DMS 273 treated with DMSO at 0.1 percent for 48 hours (cell line): ENCODE measurements around the gene MYCBPAP.

Experiments
- DNase-seq: peaks from one replicate; lab custom pipeline; 2025; lab: John Stamatoyannopoulos, UW

The MYCBPAP gene

DNA sequence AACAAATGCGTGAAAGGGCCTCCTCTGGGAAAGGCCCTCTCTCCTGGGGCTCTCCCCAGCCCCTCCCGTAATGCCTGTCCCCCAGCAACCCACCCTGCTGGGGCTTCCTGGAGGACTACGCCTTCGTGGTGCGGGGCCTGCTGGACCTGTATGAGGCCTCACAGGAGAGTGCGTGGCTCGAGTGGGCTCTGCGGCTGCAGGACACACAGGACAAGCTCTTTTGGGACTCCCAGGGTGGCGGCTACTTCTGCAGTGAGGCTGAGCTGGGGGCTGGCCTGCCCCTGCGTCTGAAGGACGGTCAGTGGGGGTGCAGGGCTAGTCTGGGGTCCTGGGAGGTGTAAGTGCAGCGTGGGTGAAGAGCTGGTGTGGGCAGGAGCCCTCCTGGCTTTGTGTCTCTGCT, 43.6 kb downstream of the MYCBPAP start:
- no peak for DNase-seq

DNA sequence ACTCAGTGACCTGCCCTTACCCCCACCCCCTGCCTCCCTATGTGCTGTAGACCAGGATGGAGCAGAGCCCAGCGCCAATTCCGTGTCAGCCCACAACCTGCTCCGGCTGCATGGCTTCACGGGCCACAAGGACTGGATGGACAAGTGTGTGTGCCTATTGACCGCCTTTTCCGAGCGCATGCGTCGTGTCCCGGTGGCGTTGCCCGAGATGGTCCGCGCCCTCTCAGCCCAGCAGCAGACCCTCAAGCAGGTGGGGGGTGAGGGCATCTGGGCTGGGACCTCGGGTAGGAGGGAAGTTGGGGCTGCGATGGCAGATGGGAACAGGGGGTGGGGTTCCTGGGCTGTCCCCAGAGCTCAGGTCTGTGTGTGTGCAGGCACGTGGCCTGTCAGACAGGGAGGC, 46.0 kb downstream of the MYCBPAP start:
- DNase-seq, result no peak

DNA sequence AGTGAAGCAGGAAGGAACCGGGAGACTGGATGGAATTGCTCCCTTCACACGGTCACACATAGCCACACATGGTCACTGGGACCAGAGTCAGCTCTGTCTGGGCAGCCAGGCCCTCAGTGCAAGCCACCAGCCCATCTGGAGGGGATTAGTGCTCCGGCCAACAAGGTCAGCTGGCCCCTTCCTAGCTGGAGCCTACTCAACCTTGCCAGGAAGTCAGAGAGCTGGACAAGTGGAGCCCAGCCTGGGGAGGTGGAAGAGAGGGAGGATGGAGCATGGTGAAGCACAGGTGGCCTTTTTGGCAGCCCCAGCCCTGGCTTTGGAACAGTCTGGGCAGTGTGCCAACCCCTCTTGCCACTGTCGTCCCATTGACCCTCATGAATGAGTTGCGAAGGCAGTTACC, 48.6 kb downstream of the MYCBPAP start:
- peak; percentile 57 for DNase-seq

DNA sequence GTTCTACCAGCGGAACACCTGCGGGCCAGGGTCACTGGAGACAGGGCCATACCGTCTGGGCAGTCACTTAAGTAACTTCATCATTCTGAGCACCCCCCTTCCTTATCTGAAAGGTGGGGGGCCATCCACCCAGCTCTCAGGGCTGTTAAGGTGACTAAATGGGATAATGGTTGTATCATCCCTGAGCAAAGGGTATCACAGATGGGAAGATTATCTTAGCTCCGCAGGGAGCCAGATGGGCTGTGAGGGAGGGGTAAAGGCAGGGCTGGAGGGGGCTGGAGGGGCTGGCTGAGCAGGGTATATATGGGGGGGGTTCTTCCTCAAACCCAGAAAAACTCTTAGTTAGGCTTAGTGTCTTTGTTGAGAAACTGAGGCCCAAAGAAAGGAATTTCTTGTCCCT, 49.4 kb downstream of the MYCBPAP start:
- DNase-seq, result peak; percentile 14

DNA sequence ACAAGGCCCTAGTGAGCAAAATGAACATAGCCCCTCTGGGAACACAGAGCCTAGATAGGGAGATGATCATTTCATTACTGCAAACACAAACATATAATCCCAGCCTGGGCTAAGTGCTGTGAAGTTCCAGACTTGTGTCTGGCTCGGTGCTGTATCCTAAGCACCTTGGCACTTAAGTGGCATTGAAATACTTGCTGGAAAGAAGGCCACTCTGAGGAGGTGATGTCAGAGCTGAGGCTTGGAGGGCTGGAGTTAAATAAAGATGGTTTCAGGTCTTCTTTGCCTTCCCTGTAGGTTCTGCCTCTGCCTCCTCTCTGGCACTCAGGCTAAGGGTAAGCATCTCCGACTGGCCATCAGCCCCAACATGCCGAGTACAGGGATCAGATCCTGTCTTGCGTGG, 49.9 kb downstream of the MYCBPAP start:
- no peak for DNase-seq

DNA sequence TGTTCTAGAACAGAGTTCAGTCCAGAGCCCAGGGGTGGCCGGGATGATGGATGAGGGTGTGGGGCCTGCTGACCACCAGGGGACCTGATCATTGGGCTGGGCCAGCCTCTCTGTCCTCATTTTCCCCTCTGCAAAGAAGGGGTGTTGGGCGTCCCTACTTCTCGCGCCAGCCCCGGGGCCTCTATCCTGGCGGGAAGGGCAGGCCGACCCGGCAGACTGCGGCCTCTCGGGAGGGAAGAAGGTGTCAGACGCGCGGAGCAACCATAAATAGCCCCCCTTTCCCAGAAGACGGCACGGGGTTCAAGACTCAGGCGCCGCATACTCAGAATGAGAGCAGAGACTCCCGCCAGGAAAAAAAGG, 50.3 kb downstream of the MYCBPAP start:
- DNase-seq, result no peak

DNA sequence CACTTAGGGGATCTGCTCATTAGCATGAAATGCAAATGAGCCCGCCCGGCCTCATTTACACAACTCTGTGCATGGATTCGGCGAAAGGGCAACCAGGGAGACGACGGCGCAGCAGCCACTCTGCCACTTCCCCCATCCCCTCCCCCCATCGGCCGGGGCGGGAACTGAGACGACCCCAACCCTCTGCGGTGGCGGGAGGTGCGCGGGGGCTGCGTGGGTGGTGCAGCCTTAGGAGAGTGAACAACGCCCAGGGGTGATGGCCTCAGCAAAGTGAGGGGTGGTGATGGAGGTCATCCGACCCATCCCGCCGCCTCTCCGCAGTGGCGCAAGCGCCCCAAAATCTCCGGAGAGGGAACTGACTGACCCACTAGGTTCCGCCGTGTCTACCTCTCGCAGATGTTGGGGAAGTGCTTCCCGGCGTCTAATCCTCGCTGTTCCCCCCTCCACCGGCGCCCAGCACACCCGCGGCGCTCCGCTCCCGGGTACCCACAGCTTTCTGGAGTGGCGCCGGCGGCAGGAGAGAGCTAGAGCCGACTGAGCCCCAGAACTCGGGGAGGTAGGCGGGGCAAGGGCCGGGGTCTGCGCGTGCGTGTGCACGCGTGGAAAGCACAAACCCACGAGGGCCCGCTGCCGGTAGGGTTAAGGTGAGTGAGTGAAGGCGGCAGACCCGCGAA, 50.8 kb downstream of the MYCBPAP start:
- DNase-seq, result no peak

DNA sequence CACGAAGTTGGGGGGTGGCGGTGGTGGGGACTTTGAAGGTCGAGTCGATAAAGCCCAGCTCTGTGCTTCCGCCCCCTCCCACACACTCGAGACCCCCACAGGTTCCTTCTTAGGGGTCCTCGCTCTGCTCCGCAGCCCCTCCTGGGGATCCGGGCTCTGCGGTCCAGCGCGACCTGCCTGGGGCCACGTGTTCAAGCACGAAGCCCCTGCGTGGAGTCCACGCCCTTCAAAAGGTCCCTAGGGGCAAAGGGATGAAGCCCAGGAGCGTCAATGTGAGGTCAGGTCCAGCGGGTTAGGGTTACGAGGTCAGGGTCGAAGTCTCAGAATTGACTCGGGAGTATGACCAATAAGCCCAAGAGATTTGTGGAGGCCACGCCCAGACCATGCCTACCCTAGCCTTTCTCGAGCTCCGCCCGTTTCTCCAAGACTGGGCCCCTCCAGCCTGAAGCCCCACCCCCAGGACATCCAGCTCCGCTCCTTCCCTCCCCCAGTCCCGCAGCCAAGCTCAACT, 51.5 kb downstream of the MYCBPAP start:
- DNase-seq, result no peak

DNA sequence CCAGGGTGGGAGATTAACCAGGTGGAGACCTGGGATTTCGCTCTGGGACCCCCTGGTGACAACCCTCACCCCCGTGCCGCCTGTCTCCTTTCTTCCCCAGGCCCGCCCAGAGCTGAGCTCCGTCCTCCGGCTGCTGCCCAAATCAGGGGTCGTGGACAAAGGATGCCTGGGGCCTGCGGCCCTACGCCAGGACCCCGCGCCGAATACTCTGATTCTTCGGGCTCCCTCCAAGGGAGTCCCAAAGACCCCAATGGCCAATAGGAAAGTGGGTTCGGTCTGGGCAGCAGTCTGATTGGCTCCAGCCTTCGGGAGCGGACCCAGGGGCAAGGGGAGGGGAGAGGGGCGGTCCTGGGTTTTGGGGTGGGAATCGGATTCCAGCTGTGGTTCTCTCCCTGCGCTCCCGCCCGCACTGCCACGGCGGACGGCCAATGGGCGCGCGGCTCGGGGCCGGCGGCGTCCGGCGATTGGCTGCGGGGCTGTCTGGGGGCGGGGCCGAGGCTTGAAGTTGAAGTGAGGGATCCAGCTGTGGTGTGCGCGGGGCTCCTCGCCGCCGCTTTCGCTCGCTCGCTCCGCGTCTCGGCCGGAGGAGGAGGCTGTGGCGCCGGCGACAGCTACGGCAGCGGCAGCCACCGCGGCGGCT, 52.1 kb downstream of the MYCBPAP start, which contains the start of gene CACNA1G:
TSS of gene CACNA1G (plus strand) at position 531 of the 640 bp plus-strand sequence. CDS start 745 bp downstream, outside the sequence.
- DNase-seq, result peak; percentile 48

DNA sequence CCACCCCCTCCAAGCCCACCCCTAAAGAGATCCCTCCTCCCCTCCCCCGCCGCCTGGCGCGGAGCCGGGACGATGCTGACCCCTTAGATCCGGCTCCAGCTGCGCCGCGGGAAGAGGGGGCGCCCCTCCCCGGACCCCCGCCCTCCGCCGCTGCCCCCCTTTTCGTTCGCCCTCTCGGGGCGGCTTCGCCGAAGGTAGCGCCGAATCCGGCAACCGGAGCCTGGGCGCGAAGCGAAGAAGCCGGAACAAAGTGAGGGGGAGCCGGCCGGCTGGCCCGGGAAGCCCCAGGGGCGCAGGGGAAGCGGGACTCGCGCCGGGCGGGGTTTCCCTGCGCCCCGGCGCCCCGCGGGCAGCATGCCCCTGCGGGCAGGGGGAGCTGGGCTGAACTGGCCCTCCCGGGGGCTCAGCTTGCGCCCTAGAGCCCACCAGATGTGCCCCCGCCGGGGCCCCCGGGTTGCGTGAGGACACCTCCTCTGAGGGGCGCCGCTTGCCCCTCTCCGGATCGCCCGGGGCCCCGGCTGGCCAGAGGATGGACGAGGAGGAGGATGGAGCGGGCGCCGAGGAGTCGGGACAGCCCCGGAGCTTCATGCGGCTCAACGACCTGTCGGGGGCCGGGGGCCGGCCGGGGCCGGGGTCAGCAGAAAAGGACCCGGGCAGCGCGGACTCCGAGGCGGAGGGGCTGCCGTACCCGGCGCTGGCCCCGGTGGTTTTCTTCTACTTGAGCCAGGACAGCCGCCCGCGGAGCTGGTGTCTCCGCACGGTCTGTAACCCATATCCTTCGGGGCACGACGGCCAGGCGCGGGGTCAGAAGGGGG, 52.9 kb downstream of the MYCBPAP start:
- DNase-seq, result no peak

DNA sequence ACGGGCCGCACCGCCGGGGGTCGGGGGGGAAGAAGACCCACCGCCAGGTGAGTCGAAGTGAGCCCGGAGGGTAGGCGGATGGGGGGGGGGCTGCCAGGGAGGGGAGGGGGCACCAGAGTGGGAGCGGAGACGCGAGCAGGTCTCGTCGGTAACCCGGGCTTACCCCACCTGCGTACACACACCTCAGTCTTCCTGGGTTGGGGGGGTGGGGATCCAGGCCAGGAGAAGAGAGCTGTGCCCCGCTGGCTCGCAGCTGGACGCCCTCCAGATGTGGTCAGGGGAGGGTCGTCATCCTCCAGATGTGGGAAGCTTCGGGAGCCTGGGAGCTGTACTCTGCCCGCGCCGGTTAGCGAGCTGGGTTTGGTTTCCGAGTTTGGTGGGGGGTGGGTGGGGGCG, 53.5 kb downstream of the MYCBPAP start:
- no peak for DNase-seq

DNA sequence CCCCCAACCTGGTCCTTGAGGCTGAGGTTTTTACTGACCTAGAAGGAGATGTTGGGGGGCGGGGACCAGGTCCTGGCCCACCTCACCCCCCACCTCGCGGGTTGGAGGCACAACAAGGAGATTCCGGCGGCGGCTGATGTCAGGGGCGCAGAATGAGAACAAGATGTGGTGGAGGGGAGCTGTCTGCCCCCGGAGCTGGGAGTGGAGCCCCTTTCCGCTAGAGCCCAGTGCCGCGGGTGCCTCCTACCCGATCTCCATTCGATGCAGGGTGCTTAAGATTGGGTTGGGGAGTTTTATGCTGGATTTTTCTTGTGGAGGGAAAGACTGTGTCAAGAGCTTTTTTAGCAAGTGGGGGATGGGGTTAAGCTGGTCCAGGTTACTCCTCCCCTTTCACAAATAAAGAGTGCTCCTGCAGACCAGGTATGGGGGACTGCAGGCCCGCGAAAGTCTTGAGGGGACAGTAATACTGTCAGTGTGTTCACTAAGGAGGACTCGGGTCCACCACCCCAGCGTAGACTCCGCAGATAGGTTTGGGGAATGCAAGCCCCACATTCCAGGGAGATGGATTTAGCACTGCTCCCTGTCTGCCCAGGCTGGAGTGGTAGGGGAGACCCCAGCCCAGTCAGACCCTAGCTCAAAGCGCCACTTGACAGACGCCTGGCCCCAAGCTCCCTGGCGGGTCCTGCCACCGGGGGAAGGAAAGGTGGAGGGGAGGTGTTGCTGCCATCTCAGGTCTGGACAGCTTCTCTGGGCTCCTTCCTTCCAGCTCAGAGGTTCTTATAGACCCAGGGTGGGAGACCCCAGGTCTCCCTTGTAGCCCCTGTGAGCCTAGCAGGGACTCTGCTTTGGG, 54.2 kb downstream of the MYCBPAP start:
- no peak for DNase-seq

DNA sequence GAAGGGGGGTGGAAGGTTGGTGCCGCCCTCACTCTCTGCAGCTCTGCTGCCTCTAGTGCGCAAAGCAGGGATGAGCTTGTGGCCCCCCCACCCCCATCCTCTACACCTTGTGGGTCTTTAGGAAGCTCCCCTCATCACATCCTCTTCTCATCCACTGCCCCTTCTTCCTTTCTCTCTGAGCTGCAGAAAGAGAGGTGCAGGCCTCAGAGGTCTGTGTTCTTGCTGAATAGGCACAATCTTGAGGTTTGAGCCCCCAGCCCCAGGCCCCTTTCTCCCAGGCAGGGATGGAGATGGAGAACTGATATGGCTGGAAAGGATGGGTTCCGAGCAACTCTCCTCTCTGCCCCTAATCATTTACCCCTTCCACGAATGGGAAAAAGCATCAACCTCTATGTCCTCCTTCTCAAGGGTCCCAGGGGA, 54.9 kb downstream of the MYCBPAP start:
- DNase-seq, result no peak

DNA sequence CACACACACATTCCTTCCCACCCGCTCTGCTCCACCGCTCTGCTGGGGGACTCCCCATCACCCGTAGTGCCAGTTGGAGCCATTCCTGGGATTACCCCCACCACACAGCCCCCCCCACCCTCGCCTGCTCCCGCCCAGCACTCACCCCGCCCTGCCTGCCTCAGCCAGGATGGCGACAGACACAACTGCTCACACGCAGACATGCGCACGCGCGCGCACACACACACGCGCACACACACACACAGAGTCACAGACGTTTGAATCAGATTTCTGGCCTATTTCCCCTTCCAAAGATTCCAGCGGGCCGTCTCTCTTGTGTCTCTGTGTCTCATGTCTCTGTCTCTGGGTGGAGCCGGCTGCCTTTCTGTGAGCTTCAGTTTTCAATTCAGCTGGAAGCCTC, 56.7 kb downstream of the MYCBPAP start:
- DNase-seq, result no peak

DNA sequence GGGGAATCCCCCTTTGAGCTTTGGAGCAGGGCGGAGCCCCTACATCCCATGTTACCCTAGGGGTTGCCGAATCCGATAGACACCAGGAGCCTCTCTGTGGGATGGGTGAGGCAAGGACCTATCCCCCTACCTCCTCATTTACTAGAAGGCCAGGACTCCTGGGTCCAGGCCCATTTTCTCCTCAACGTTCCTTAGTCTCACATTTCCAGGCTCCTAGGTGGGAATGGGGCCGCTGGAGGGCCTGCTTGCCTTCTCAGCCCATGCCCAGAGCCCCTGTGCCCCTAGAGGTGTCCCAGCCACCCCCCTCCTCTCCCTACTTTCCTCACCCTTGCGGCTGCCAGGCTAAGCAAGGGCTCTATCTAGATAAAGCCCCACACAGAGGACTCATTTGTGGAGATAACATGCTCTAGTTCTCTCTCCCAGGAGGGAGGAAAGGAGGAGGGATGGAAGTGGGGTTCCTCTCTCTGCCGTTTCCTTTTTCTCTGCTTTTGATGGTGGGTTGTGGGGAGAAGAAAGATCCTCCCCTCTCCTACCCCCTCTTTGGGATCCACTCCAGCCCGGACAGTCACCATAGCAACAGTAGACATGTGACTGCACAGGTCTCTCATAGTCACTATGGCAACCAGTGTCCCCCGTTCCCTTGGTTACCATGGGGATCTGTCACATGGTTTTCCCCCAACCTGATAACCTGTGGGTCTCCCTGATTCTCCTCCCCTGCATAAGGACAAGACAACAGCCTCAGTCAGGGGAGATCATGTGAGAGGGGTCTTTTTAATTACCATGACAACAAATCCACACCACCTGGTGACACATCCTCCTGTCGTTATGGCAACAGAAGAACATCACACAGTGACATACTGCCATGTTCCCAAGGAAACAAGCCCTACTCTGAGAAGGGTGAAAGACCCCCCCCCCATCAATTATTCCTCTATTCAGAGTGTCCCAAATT, 57.4 kb downstream of the MYCBPAP start:
- DNase-seq, result no peak

DNA sequence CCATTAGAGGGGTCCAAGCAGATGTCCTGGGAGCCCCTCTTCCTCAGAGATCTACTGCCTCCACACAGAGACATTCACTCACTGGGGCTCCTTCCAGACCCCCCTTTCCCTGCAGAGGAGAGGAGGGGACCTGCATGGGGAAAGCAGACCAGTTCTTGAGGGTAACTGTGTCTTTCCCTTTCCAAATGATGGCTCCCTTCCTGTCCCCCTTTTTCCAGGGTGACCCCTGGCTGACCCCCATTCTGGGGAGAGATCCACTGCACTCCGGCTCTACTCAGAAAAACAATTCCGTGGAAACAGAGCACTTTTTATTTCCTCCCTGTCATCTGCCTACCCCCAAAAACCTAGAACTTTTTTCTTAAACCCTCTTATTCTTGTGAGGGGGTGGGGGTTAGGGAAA, 58.6 kb downstream of the MYCBPAP start:
- DNase-seq, result no peak

DNA sequence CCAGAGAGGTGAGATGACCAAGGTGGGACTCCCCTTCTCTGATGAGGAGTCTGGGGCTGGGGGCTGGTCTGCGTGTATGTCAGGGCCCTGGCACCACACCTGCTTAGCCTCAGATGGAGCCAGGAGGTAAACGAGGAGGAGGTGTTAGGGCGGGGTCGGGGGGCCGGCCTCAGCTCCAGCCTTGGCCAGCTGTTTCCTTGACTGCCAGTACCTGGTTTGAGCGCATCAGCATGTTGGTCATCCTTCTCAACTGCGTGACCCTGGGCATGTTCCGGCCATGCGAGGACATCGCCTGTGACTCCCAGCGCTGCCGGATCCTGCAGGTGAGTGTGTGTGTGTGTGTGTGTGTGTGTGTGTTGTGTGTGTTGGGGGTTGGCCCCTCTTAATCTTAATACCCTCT, 60.4 kb downstream of the MYCBPAP start:
- no peak for DNase-seq

DNA sequence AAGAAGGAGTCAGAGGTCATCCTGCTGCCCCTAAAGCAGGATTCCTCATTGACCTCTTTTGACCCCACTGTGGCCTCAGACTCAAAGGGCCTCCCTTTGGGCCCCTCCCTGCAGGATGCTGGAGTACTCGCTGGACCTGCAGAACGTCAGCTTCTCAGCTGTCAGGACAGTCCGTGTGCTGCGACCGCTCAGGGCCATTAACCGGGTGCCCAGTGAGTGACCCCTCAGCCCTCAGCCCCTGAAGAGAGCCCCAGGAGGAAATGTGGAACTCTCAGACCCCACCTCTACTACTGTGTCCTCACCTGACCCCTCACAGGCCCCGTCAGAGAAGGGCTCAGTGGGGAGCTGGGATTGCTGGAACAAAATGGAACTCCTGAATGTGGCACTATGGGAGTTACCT, 61.4 kb downstream of the MYCBPAP start:
- DNase-seq, result no peak

DNA sequence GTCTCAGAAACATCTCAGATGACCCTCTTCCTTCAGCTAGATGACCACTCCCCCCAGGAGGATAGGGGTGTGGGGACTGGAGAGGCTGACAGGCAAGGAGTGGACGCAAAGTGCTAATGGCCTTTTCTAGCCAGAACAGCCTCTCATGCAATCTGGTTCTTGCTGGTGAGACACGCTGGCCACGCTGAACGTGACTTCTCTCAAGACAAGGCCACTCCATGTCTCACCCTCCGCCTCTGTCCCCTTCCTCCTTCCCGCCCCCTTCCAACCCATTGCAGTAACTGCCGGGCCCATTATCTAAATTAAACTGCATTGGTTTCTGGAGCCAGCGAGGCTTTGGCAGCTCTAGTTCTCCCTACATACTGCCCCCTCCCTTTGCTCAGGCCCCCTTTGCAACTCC, 61.8 kb downstream of the MYCBPAP start:
- no peak for DNase-seq

DNA sequence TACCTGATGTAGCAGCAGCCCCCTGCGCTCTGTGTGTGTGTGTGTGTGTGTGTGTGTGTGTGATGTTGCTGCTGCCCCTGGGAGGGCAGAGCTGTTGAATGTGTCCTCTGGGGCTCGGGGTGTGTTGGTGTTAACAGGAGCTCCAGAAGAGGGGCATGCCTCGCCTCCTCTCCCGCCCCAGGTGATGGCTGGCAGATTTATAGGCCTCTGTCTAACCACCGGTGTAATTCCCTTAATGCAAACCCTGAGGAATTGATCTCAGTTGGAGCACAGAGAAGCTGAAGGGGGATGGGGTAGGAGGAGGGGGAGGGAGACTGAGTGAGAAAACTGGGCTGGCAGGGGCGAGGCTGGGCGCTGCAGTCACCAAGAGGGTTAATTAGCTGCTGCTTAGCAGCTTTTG, 62.3 kb downstream of the MYCBPAP start:
- no peak for DNase-seq

DNA sequence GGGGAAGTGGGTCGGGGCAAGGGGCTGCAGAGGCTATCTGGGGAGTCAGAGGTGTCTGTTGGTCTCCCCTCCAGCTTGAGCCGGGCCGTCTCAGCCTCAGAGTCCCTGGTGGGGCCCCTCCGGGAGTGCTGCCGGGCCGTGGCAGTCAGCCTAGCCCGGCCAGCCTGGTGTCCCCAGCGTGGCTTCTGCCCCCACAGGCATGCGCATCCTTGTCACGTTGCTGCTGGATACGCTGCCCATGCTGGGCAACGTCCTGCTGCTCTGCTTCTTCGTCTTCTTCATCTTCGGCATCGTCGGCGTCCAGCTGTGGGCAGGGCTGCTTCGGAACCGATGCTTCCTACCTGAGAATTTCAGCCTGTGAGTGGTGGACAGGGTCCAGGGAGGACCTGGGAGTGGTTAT, 63.4 kb downstream of the MYCBPAP start:
- DNase-seq, result no peak
